Mesodermal cell (in vitro differentiated cells): Measurements from ENCODE around the gene ZNF764.

Source experiments
- H3K27ac ChIP-seq: 2 replicates; pipeline ENCODE4 v1.7.0; 2013; ENCODE audit warnings: mild to moderate bottlenecking, low read depth, low read length, moderate library complexity; ENCODE audit not compliant: severe bottlenecking
- H3K36me3 ChIP-seq: 2 replicates; pipeline ENCODE4 v1.7.1; 2013; ENCODE audit warnings: mild to moderate bottlenecking, low read length, moderate library complexity; ENCODE audit not compliant: control insufficient read depth, insufficient read depth
- H3K4me1 ChIP-seq: one replicate; pipeline ENCODE4 v1.7.1; 2013; ENCODE audit warnings: mild to moderate bottlenecking, low read length; ENCODE audit not compliant: insufficient read depth, control insufficient read depth, poor library complexity, severe bottlenecking
- H3K4me3 ChIP-seq: 2 replicates; pipeline ENCODE4 v1.7.0; 2013; ENCODE audit warnings: low read length, control low read depth, mild to moderate bottlenecking; ENCODE audit not compliant: insufficient read depth, poor library complexity, severe bottlenecking; ENCODE audit errors: extremely low read depth
- H3K9me3 ChIP-seq: 2 replicates; pipeline ENCODE4 v1.7.1; 2013; ENCODE audit warnings: mild to moderate bottlenecking, low read length, moderate library complexity; ENCODE audit not compliant: control insufficient read depth
- WGBS, 2 experiments: methylation state at CpG; one replicate each; pipeline ENCODE4 v1.1.5; 2013; ENCODE audit warnings: missing lambda C conversion rate in 2 of 2; ENCODE audit not compliant: insufficient coverage in 2 of 2; 5-methylcytosine and 5-hydroxymethylcytosine counted together

Gene ZNF764

GRCh38 chr16:30510376-30510938 is 47.7 kb downstream of the ZNF764 start:
- Histone ChIP-seq H3K27ac (no peak overlapping the region), H3K4me1 (no peaks in the 10 kb centered on the region), H3K9me3 (no peaks in the 10 kb centered on the region), H3K4me3 (no peak overlapping the region), H3K36me3 (no peaks in the 10 kb centered on the region)
- 74 to 79% methylated on average over 4 of the region's 4 CpGs for WGBS, 2 experiments

GRCh38 chr16:30509081-30509765 is 49.0 kb downstream of the ZNF764 start:
- Histone ChIP-seq H3K4me1 (no peaks in the 10 kb centered on the region), H3K27ac (no peak overlapping the region), H3K9me3 (no peaks in the 10 kb centered on the region), H3K36me3 (no peaks in the 10 kb centered on the region), H3K4me3 (no peak overlapping the region)
- WGBS, 2 experiments: 57 to 73% methylated on average over 1 of the region's 4 CpGs
